Ovary (tissue), 9 donors: ENCODE measurements around the gene MT3. TPM values are rescaled to one million over a fixed set of nuclear protein-coding genes. Genes with fewer than 3 reads are reported as not detected.
A peak's percentile ranks its signal among the peaks of the same experiment; 100 is the strongest.

ENCODE experiments used
- DNase-seq, 5 donors: peaks; one replicate each; pipeline ENCODE4 v3.0.0-alpha.2; 2019 to 2020
- H3K27ac ChIP-seq, 2 donors: fragments of 200-600 bp; one replicate each; pipeline versions ENCODE4 v1.5.1 to v1.8.0; 2019 to 2022
- H3K27me3 ChIP-seq: fragments of 200-600 bp; one replicate; pipeline ENCODE4 v1.8.0; 2022
- H3K36me3 ChIP-seq: fragments of 200-600 bp; sonication (generic); one replicate; pipeline ENCODE4 v1.5.1; 2019
- H3K4me1 ChIP-seq: one replicate; pipeline ENCODE4 v1.8.1; 2013; ENCODE audit warnings: mild to moderate bottlenecking, moderate library complexity; ENCODE audit not compliant: insufficient read depth
- H3K4me3 ChIP-seq: fragments of 200-600 bp; sonication (generic); one replicate; pipeline ENCODE4 v1.5.1; 2017
- H3K9me3 ChIP-seq, 2 donors: fragments of 200-600 bp in 1 of 2; sonication (generic) in 1 of 2; one replicate each; pipeline versions ENCODE4 v1.5.1 to v1.8.1; 2013 to 2019; ENCODE audit warnings: mild to moderate bottlenecking in 1 of 2, moderate library complexity in 1 of 2
- EP300 ChIP-seq: sonication (generic); formaldehyde crosslinking; IDR thresholded peaks from one replicate; pipeline ENCODE4 v1.6.1; 2017; ENCODE audit warnings: antibody characterized with exemption
- POLR2A ChIP-seq: fragments of 450-650 bp; IDR thresholded peaks from one replicate; pipeline ENCODE4 v1.6.1; 2017; ENCODE audit warnings: antibody characterized with exemption, mild to moderate bottlenecking, moderate library complexity
- WGBS, 3 donors: extraction: QIAGEN DNeasy Blood & Tissue Kit in 1 of 3; methylation state at CpG; one replicate each; pipeline versions ENCODE4 v1.1.5 to v1.1.7; 2013 to 2017; 5-methylcytosine and 5-hydroxymethylcytosine counted together
- intact Hi-C, 4 donors: fragments of 100-400 bp; cut with DNase I; formaldehyde crosslinking; loops; one replicate each; pipeline versions ENCODE4 v1.11.0 to v1.15.1; 2022 to 2023
- polyA plus RNA-seq, 2 donors: library from polyadenylated mRNA; stranded (reverse); fragments of 200-250 nt in 1 of 2; fragments of 350-450 nt in 1 of 2; fragmentation: Illumina TruSeq in 1 of 2; extraction: RNeasy Lipid Tissue Mini Kit (QIAGEN cat#74804) in 1 of 2; gene quantifications; one replicate each; pipeline ENCODE4 v1.2.3, GENCODE V29; 2013 to 2014
- total RNA-seq, 7 donors: library from RNA; depleted of rRNA in 2 of 7; stranded (reverse); fragments of >200 nt in 2 of 7; fragmentation: NEBNext Ultra II Directional in 3 of 7; extraction: Animal tissue kit (Norgen Biotek cat#: 25700) in 3 of 7; gene quantifications; one replicate each; pipeline versions ENCODE4 v1.1.0 to v1.2.4, GENCODE V29; 2016 to 2023
- TF ChIP-seq, protein P1 (sequence below), 3 donors: fragments of 450-650 bp in 2 of 3; fragments of 200-600 bp in 1 of 3; IDR thresholded peaks; one replicate each; pipeline versions ENCODE4 v1.5.1 to v1.8.0; 2016 to 2022; ENCODE audit warnings: antibody characterized with exemption in 3 of 3, mild to moderate bottlenecking in 1 of 3
- donor health status: DM: no; HTN: no; CAD: no; lungs with moderate emphysema.
- donor health status: DM: no; HTN: no; CAD: no.
- donor health status: Bipolar disorder and iron deficiency.
- donor health status: DM: yes; HTN: yes; CAD: no.
- donor health status: DM: no; HTN: no; CAD: no.
- donor health status: DM: yes; HTN: yes; CAD: no.

The MT3 gene
- total and polyA plus RNA-seq, 9 donors = 0.53 to 4.8 (median 1.4) TPM; not detected in 3

GRCh38 chr16:56625140-56625942, 36.0 kb downstream of the MT3 start, which contains the start of gene MT1E:
MT1E (plus strand) TSS chr16:56625781; CDS start chr16:56625852, 71 bp downstream.
- no peaks in the 10 kb centered on the region for H3K27me3 ChIP-seq
- peak; percentile 48 to 83 (median 68) for DNase-seq
- H3K27ac ChIP-seq = peak within 1 kb of the TSS; percentile 65 to 79
- H3K4me3 ChIP-seq = peak within 1 kb of the TSS; percentile 73
- H3K36me3 ChIP-seq = no peaks in the 10 kb centered on the region
- 1 to 2% (median 1%) methylated on average over 51 to 62 of the region's 62 CpGs for WGBS, 3 donors
- H3K4me1 ChIP-seq = peaks cover 6% of the 10 kb centered on the region
- no peaks in the 10 kb centered on the region for H3K9me3 ChIP-seq
- intact Hi-C loops = loop anchor here in 1 of 4 donors (10.0 kb wide), 1 partner anchor 49 kb away; no protein-coding TSS in a partner anchor
- TF ChIP-seq, protein P1, sequence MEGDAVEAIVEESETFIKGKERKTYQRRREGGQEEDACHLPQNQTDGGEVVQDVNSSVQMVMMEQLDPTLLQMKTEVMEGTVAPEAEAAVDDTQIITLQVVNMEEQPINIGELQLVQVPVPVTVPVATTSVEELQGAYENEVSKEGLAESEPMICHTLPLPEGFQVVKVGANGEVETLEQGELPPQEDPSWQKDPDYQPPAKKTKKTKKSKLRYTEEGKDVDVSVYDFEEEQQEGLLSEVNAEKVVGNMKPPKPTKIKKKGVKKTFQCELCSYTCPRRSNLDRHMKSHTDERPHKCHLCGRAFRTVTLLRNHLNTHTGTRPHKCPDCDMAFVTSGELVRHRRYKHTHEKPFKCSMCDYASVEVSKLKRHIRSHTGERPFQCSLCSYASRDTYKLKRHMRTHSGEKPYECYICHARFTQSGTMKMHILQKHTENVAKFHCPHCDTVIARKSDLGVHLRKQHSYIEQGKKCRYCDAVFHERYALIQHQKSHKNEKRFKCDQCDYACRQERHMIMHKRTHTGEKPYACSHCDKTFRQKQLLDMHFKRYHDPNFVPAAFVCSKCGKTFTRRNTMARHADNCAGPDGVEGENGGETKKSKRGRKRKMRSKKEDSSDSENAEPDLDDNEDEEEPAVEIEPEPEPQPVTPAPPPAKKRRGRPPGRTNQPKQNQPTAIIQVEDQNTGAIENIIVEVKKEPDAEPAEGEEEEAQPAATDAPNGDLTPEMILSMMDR (IDR thresholded peaks at IDR 0.05) = no peak
- TF ChIP-seq POLR2A (peak; percentile 59), EP300 (peak; percentile 88)

GRCh38 chr16:56625943-56626654, 36.8 kb downstream of the MT3 start:
- Histone ChIP-seq H3K4me3 (peak overlapping the region; percentile 73), H3K27me3 (no peaks in the 10 kb centered on the region), H3K9me3 (no peaks in the 10 kb centered on the region), H3K27ac (peak overlapping the region; percentile 65 to 79), H3K4me1 (peaks cover 6% of the 10 kb centered on the region), H3K36me3 (no peaks in the 10 kb centered on the region)
- peak; percentile 71 to 84 (median 77) for DNase-seq
- WGBS, 3 donors = 25 to 35% (median 31%) methylated on average over 16 of the region's 16 CpGs
- intact Hi-C loops = loop anchor here in 2 of 4 donors (2.0 to 10.0 kb wide), 2 partner anchors 17 to 49 kb away; partner anchors contain the start of gene MT2A (in 1 of the 2)
- TF ChIP-seq, protein P1 (IDR thresholded peaks at IDR 0.05) = no peak
- TF ChIP-seq POLR2A (no peak), EP300 (no peak)

DNA sequence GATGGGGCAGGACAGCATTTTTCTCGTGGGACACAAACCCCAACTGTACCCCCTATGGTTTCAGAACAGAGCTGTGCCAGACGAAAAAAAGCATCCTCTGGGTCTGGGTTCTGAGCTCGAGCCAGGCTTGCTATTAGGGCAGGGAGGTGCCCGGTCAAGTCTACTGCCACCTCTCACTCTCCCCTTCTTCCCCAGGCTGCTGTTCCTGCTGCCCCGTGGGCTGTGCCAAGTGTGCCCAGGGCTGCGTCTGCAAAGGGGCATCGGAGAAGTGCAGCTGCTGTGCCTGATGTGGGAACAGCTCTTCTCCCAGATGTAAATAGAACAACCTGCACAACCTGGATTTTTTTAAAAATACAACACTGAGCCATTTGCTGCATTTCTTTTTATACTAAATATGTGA, 37.4 kb downstream of the MT3 start:
- H3K9me3 ChIP-seq = no peaks in the 10 kb centered on the region
- no peaks in the 10 kb centered on the region for H3K36me3 ChIP-seq
- no peak overlapping the region for H3K27ac ChIP-seq
- H3K27me3 ChIP-seq = no peaks in the 10 kb centered on the region
- TF ChIP-seq POLR2A (no peak), EP300 (no peak)
- TF ChIP-seq, protein P1 (IDR thresholded peaks at IDR 0.05) = no peak
- peaks cover 6% of the 10 kb centered on the region for H3K4me1 ChIP-seq
- 72 to 82% (median 73%) methylated on average over 7 of the region's 7 CpGs for WGBS, 3 donors
- peak in 1 of 5 donors; percentile 21 for DNase-seq
- H3K4me3 ChIP-seq = peak overlapping the region; percentile 73
- intact Hi-C loops = loop anchor here in 2 of 4 donors (2.0 to 10.0 kb wide), 2 partner anchors 18 to 48 kb away; partner anchors contain the start of gene MT2A (in 1 of the 2)
